Stimulated activated CD8-positive, alpha-beta memory T cell treated with anti-CD3 and anti-CD28 coated beads, Interleukin-4, amount 100 ng/mL, for 4 hours (primary cell): ENCODE data around the gene NDUFS1.

ENCODE experiments used
- DNase-seq, 2 donors: peaks; one replicate each; pipeline ENCODE4 v3.0.0-alpha.2; 2020; ENCODE audit warnings: low read depth in 2 of 2, low spot score in 1 of 2

The NDUFS1 gene

DNA sequence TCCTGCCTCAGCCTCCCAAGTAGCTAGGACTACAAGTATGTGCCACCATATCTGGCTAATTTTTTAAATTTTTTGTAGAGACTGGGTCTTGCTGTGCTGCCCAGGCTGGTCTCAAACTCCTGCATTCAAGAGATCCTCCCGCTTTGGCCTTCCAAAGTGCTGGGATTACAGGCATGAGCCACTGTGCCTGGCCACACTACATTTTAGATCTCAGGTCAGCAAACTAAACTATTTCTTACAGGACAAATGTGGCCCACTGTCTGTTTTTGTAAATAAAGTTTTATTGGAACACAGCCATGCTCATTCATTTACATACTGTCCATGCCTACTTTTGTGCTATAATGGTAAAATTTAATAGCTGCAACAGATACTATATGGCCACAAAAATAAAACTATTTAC is 91.0 kb downstream of the NDUFS1 start:
- DNase-seq, result no peak
